Common myeloid progenitor, CD34-positive (primary cell): Measurements from ENCODE around the gene STEAP1.

Experiments used
- CTCF ChIA-PET: fragments of 350-600 bp; sonication (Branson Sonifier 250); formaldehyde crosslinking; loops from one replicate; lab custom pipeline; 2021; ENCODE audit warnings: antibody characterized with exemption; lab: Charles Lee
- POLR2A ChIA-PET: fragments of 350-600 bp; sonication (Branson Sonifier 250); formaldehyde crosslinking; loops from one replicate; lab custom pipeline; 2021; ENCODE audit warnings: antibody characterized with exemption; lab: Charles Lee
- DNase-seq, 3 donors: peaks; one replicate each; pipeline versions ENCODE4 v3.0.0 to v3.0.0-alpha.2; 2013
- H3K27ac ChIP-seq, 2 experiments: 1 replicate in 1 of 2; 2 replicates in 1 of 2; pipeline ENCODE4 v1.7.0; 2013; ENCODE audit warnings: inconsistent platforms in 2 of 2, low read length in 2 of 2, mild to moderate bottlenecking in 2 of 2, low read depth in 1 of 2, moderate library complexity in 1 of 2; ENCODE audit not compliant: severe bottlenecking in 2 of 2, insufficient read depth in 1 of 2, poor library complexity in 1 of 2
- H3K27me3 ChIP-seq, 5 experiments: replicated peaks in 2 of 5; 1 replicate in 3 of 5; 2 replicates in 2 of 5; pipeline versions ENCODE4 v1.6.1 to v1.7.0; 2013; ENCODE audit warnings: low read length in 4 of 5, mild to moderate bottlenecking in 2 of 5, moderate library complexity in 2 of 5, inconsistent platforms in 1 of 5; ENCODE audit not compliant: insufficient read depth in 5 of 5, control insufficient read depth in 4 of 5
- H3K36me3 ChIP-seq, 4 experiments: 1 replicate in 2 of 4; 2 replicates in 2 of 4; pipeline versions ENCODE4 v1.6.1 to v1.7.0; 2013; ENCODE audit warnings: low read length in 3 of 4, control low read depth in 1 of 4, mild to moderate bottlenecking in 1 of 4; ENCODE audit not compliant: control insufficient read depth in 4 of 4, insufficient read depth in 4 of 4
- H3K4me1 ChIP-seq, 4 experiments: 1 replicate in 3 of 4; 2 replicates in 1 of 4; pipeline versions ENCODE4 v1.6.1 to v1.7.1; 2013; ENCODE audit warnings: low read length in 3 of 4, mild to moderate bottlenecking in 3 of 4, control low read depth in 1 of 4, inconsistent platforms in 1 of 4, moderate library complexity in 1 of 4; ENCODE audit not compliant: control insufficient read depth in 4 of 4, insufficient read depth in 4 of 4; ENCODE audit errors: control extremely low read depth in 1 of 4
- H3K4me3 ChIP-seq, 7 experiments: 1 replicate in 4 of 7; 2 replicates in 3 of 7; pipeline versions ENCODE4 v1.5.1 to v1.7.0; 2013; ENCODE audit warnings: mild to moderate bottlenecking in 7 of 7, low read length in 6 of 7, moderate library complexity in 6 of 7, inconsistent platforms in 2 of 7, low read depth in 2 of 7, control low read depth in 1 of 7; ENCODE audit not compliant: insufficient read depth in 4 of 7, control insufficient read depth in 1 of 7; ENCODE audit errors: extremely low read depth in 1 of 7
- H3K9me3 ChIP-seq, 5 experiments: 1 replicate in 4 of 5; 2 replicates in 1 of 5; pipeline versions ENCODE4 v1.6.1 to v1.7.1; 2013; ENCODE audit warnings: low read length in 4 of 5, mild to moderate bottlenecking in 2 of 5, inconsistent platforms in 1 of 5, low read depth in 1 of 5, moderate library complexity in 1 of 5; ENCODE audit not compliant: control insufficient read depth in 4 of 5, insufficient read depth in 2 of 5; ENCODE audit errors: control extremely low read depth in 1 of 5
- WGBS: methylation state at CpG from one replicate; pipeline ENCODE4 v1.1.5; 2013; ENCODE audit not compliant: insufficient coverage; 5-methylcytosine and 5-hydroxymethylcytosine counted together

STEAP1 gene

DNA sequence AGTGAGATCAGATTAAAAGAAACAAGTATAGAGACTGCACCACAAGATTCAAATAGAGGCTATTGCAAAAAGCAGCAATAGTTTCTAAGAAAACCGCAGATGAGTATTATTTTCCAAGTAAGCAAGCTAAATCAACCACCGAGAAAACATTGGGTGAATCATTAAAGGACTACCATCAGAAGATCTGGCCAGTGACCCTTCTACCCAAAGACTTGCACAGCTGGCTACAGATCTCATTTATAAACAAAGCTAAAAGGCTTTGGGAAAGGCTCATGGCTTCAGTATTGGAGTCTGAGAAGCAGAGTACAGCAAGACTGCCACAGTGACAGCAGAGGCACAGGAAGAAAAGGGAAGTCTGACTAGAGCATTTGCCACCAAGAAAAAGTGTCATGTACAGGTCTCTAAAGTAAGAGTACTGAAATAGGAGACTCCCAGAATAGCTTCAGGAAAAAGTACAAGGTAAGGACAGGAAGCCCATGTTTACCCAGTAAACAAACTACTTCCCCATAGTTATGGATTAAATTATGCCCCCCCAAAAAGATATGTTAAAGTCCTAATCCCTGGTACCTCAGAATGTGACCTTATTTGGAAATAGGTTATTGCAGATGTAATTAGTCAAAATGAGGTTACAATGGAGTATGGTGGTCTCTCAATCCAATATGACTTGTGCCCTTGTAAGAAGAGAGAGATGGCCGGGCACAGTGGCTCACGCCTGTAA is 19.0 kb downstream of the STEAP1 start:
- no peak for DNase-seq
- H3K4me3 ChIP-seq, result no peak overlapping the region
- H3K4me1 ChIP-seq, result no peaks in the 10 kb centered on the region
- ChIA-PET POLR2A (no interaction called here), CTCF (interaction anchor here (1.0 to 1.6 kb wide), 2 partner anchors 14 to 19 kb away, joined by 3 to 4 read pairs; partner anchors contain the start of gene STEAP1)
- no peak overlapping the region for H3K27ac ChIP-seq
- no peaks in the 10 kb centered on the region for H3K27me3 ChIP-seq
- peaks cover 0 to 11% (median 7%) of the 10 kb centered on the region in 5 experiments for H3K9me3 ChIP-seq
- whole genome bisulfite sequencing, result 97% methylated on average over 4 of the region's 4 CpGs
- H3K36me3 ChIP-seq, result no peaks in the 10 kb centered on the region

DNA sequence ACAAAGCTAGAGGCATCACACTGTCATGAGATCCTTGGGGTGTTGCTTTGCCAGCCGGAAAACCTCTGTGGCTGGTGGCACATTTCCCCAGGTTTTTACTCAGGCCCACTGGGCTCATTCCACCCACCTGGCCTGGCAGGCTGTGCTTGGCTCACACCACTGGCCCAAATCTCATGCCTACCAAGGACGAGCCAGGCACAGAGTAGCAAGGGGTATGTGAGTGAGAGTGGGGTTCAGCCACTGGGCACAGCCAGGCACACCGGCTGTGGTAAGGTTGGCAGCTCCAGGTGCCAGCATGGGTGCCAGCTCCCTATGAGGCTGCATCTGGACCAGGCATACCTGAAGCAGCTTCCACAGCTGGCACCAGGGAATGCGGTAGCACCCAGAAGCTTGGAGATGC is 21.4 kb downstream of the STEAP1 start:
- CTCF ChIA-PET, result interaction anchor here (0.8 kb wide), 1 partner anchor 256 kb away, joined by 3 read pairs; no protein-coding TSS in a partner anchor

GRCh38 chr7:90176195-90176594 is 21.9 kb downstream of the STEAP1 start:
- WGBS, result 100% methylated on average over 1 of the region's 1 CpG
- Histone ChIP-seq H3K36me3 (no peaks in the 10 kb centered on the region), H3K9me3 (peaks cover 0 to 9% (median 7%) of the 10 kb centered on the region in 5 experiments), H3K27me3 (no peaks in the 10 kb centered on the region), H3K27ac (no peak overlapping the region), H3K4me3 (no peak overlapping the region), H3K4me1 (no peaks in the 10 kb centered on the region)
- ChIA-PET POLR2A (no interaction called here), CTCF (interaction anchor here (0.8 kb wide), 1 partner anchor 255 kb away, joined by 3 read pairs; no protein-coding TSS in a partner anchor)
- no peak for DNase-seq

More for the DNA sequence above, 21.4 kb downstream of the STEAP1 start:
- no peak overlapping the region for H3K27ac ChIP-seq
- WGBS, result 100% methylated on average over 2 of the region's 4 CpGs
- no peak for DNase-seq
- H3K4me3 ChIP-seq, result no peak overlapping the region
- no peaks in the 10 kb centered on the region for H3K4me1 ChIP-seq
- peaks cover 0 to 9% (median 7%) of the 10 kb centered on the region in 5 experiments for H3K9me3 ChIP-seq
- H3K36me3 ChIP-seq, result no peaks in the 10 kb centered on the region
- POLR2A ChIA-PET, result no interaction called here
- no peaks in the 10 kb centered on the region for H3K27me3 ChIP-seq

DNA sequence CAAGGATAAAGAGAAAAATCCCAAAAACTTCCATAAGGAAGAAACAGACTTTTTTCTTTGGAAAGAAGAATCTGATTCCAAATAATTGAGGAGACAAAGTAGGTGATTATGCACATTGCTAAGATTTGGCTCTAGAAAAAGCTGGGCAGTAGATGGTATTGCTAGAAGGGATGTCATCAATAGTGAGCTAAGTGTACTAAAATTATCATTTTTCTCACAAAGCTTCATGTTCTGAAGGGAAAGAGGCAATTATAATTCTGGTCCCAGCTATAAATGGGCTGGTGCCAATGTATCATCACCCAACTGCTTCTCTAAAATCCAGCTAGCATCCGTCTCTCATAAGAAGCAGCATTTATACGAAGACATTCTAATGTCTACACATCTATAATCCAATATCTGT is 23.9 kb downstream of the STEAP1 start:
- no peaks in the 10 kb centered on the region for H3K4me1 ChIP-seq
- H3K36me3 ChIP-seq, result no peaks in the 10 kb centered on the region
- no peak overlapping the region for H3K27ac ChIP-seq
- no peak overlapping the region for H3K4me3 ChIP-seq
- POLR2A ChIA-PET, result no interaction called here
- CTCF ChIA-PET, result interaction anchor here (0.8 to 1.5 kb wide), 3 partner anchors 10 to 16 kb away, joined by 3 read pairs; no protein-coding TSS in a partner anchor
- peaks cover 0 to 9% (median 7%) of the 10 kb centered on the region in 5 experiments for H3K9me3 ChIP-seq
- no CpG with 5 or more reads among the region's 2 CpGs for WGBS
- DNase-seq, result no peak
- no peaks in the 10 kb centered on the region for H3K27me3 ChIP-seq

DNA sequence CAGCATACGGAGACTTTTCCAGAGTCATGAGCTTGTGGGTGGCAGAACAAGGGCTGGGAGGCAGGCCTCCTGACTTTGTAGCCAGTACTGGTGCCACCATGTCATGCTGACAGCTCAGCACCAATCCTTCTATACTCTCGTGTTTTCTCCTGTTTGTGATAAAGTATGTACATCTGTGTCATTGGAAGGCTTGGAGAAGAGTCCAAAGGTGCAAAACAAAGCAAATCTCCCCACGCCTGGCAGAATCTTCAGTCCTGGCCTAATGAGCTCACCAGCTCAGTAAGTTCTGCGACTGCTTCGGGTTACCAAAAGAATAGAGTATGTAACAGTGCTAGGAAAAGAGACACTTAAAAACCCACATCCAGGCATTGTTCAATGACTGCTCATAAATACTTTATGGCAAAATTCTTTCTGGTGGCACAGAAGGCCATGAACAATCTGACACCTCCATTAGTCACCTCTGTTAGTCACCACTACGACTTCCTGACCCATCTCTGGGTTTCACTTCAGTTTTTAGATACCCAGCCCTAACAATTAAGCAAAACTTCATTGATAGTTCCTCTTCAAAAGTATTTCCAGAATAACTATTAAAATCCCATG is 24.5 kb downstream of the STEAP1 start:
- 89% methylated on average over 4 of the region's 6 CpGs for WGBS
- peak; percentile 10 to 63 (median 50) for DNase-seq
- CTCF ChIA-PET, result interaction anchor here (0.8 to 1.5 kb wide), 3 partner anchors 9 to 16 kb away, joined by 3 read pairs; no protein-coding TSS in a partner anchor
- Histone ChIP-seq H3K27me3 (no peaks in the 10 kb centered on the region), H3K36me3 (no peaks in the 10 kb centered on the region), H3K4me1 (no peaks in the 10 kb centered on the region), H3K9me3 (peaks cover 0 to 9% (median 7%) of the 10 kb centered on the region in 5 experiments), H3K4me3 (no peak overlapping the region), H3K27ac (no peak overlapping the region)
- POLR2A ChIA-PET, result no interaction called here

DNA sequence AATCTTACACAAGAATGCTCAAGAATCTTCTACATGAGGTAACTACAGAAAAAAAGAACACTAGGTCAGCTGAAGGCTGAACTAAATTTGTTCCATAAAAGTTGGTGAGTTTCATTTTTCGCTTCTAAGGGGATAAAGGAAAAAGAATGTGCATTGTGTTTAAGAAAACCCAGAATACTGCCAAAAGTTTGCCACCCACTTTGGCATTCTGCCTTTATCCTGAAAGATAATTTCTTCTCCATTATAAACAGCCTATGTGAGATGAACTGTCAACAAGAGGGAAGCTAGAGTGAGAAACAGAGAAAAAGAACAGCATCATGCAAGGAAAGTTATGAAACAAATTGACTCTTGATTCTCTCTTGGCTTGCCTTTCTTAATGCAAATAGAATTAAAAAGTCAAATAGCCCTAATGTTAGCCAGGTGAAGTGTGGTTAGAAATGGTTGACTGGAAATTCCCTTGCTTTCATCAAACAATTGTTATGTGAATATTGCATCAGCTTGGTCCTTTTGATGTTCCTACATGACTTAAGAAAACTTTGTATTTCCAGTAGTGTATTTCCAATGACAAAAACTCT is 25.8 kb downstream of the STEAP1 start:
- H3K27ac ChIP-seq, result no peak overlapping the region

More for the DNA sequence above, 25.8 kb downstream of the STEAP1 start:
- Histone ChIP-seq H3K4me1 (no peaks in the 10 kb centered on the region), H3K9me3 (peaks cover 0 to 9% (median 7%) of the 10 kb centered on the region in 5 experiments), H3K36me3 (no peaks in the 10 kb centered on the region), H3K27me3 (no peaks in the 10 kb centered on the region), H3K4me3 (no peak overlapping the region)
- no peak for DNase-seq
- POLR2A ChIA-PET, result no interaction called here
- whole genome bisulfite sequencing, result no CpG with 5 or more reads among the region's 1 CpG
- CTCF ChIA-PET, result interaction anchor here (1.2 kb wide), 1 partner anchor 8 kb away, joined by 3 read pairs; no protein-coding TSS in a partner anchor
